Ovary (tissue), 9 donors: ENCODE measurements around the gene CA4. TPM values are rescaled to one million over a fixed set of nuclear protein-coding genes. Genes with fewer than 3 reads are reported as not detected.

Experiments used
- DNase-seq, 5 donors: peaks; one replicate each; pipeline ENCODE4 v3.0.0-alpha.2; 2019 to 2020
- H3K27ac ChIP-seq, 2 donors: fragments of 200-600 bp; one replicate each; pipeline versions ENCODE4 v1.5.1 to v1.8.0; 2019 to 2022
- H3K27me3 ChIP-seq: fragments of 200-600 bp; one replicate; pipeline ENCODE4 v1.8.0; 2022
- H3K36me3 ChIP-seq: fragments of 200-600 bp; sonication (generic); one replicate; pipeline ENCODE4 v1.5.1; 2019
- H3K4me1 ChIP-seq: one replicate; pipeline ENCODE4 v1.8.1; 2013; ENCODE audit warnings: mild to moderate bottlenecking, moderate library complexity; ENCODE audit not compliant: insufficient read depth
- H3K4me3 ChIP-seq: fragments of 200-600 bp; sonication (generic); one replicate; pipeline ENCODE4 v1.5.1; 2017
- H3K9me3 ChIP-seq, 2 donors: fragments of 200-600 bp in 1 of 2; sonication (generic) in 1 of 2; one replicate each; pipeline versions ENCODE4 v1.5.1 to v1.8.1; 2013 to 2019; ENCODE audit warnings: mild to moderate bottlenecking in 1 of 2, moderate library complexity in 1 of 2
- EP300 ChIP-seq: sonication (generic); formaldehyde crosslinking; IDR thresholded peaks from one replicate; pipeline ENCODE4 v1.6.1; 2017; ENCODE audit warnings: antibody characterized with exemption
- POLR2A ChIP-seq: fragments of 450-650 bp; IDR thresholded peaks from one replicate; pipeline ENCODE4 v1.6.1; 2017; ENCODE audit warnings: antibody characterized with exemption, mild to moderate bottlenecking, moderate library complexity
- WGBS, 3 donors: extraction: QIAGEN DNeasy Blood & Tissue Kit in 1 of 3; methylation state at CpG; one replicate each; pipeline versions ENCODE4 v1.1.5 to v1.1.7; 2013 to 2017; 5-methylcytosine and 5-hydroxymethylcytosine counted together
- intact Hi-C, 4 donors: fragments of 100-400 bp; cut with DNase I; formaldehyde crosslinking; loops; one replicate each; pipeline versions ENCODE4 v1.11.0 to v1.15.1; 2022 to 2023
- polyA plus RNA-seq, 2 donors: library from polyadenylated mRNA; stranded (reverse); fragments of 200-250 nt in 1 of 2; fragments of 350-450 nt in 1 of 2; fragmentation: Illumina TruSeq in 1 of 2; extraction: RNeasy Lipid Tissue Mini Kit (QIAGEN cat#74804) in 1 of 2; gene quantifications; one replicate each; pipeline ENCODE4 v1.2.3, GENCODE V29; 2013 to 2014
- total RNA-seq, 7 donors: library from RNA; depleted of rRNA in 2 of 7; stranded (reverse); fragments of >200 nt in 2 of 7; fragmentation: NEBNext Ultra II Directional in 3 of 7; extraction: Animal tissue kit (Norgen Biotek cat#: 25700) in 3 of 7; gene quantifications; one replicate each; pipeline versions ENCODE4 v1.1.0 to v1.2.4, GENCODE V29; 2016 to 2023
- TF ChIP-seq, protein P1 (sequence below), 3 donors: fragments of 450-650 bp in 2 of 3; fragments of 200-600 bp in 1 of 3; IDR thresholded peaks; one replicate each; pipeline versions ENCODE4 v1.5.1 to v1.8.0; 2016 to 2022; ENCODE audit warnings: antibody characterized with exemption in 3 of 3, mild to moderate bottlenecking in 1 of 3
- donor health status: DM: no; HTN: no; CAD: no; lungs with moderate emphysema.
- donor health status: DM: no; HTN: no; CAD: no.
- donor health status: Bipolar disorder and iron deficiency.
- donor health status: DM: yes; HTN: yes; CAD: no.
- donor health status: DM: no; HTN: no; CAD: no.
- donor health status: DM: yes; HTN: yes; CAD: no.

The CA4 gene
- total and polyA plus RNA-seq, 9 donors = 1.1 to 39.3 (median 4.2) TPM

DNA sequence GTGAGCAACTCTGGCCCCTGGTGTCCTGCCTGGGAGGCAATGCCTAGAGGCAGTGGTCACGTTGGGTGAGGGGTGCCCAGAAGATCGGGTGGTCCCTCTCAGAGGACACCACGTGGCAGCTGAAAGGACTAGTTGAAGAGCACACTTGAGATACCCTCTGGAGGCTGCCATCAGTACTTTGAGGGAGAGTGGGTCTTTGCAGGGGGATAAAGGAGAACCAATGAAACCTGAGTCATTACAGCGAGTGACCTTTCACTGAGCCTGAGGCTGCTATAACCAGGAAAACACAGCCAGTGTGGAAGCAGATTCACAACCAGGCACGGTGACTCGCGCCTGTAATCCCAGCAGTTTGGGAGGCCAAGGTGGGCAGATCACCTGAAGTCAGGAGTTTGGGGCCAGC is 18.9 kb downstream of the CA4 start:
- no peaks in the 10 kb centered on the region for H3K36me3 ChIP-seq
- WGBS, 3 donors = 66 to 72% (median 70%) methylated on average over 7 of the region's 7 CpGs
- H3K27me3 ChIP-seq = no peaks in the 10 kb centered on the region
- TF ChIP-seq EP300 = no peak
- TF ChIP-seq, protein P1, sequence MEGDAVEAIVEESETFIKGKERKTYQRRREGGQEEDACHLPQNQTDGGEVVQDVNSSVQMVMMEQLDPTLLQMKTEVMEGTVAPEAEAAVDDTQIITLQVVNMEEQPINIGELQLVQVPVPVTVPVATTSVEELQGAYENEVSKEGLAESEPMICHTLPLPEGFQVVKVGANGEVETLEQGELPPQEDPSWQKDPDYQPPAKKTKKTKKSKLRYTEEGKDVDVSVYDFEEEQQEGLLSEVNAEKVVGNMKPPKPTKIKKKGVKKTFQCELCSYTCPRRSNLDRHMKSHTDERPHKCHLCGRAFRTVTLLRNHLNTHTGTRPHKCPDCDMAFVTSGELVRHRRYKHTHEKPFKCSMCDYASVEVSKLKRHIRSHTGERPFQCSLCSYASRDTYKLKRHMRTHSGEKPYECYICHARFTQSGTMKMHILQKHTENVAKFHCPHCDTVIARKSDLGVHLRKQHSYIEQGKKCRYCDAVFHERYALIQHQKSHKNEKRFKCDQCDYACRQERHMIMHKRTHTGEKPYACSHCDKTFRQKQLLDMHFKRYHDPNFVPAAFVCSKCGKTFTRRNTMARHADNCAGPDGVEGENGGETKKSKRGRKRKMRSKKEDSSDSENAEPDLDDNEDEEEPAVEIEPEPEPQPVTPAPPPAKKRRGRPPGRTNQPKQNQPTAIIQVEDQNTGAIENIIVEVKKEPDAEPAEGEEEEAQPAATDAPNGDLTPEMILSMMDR (IDR thresholded peaks at IDR 0.05) = no peak
- intact Hi-C loops = no loop called here
- H3K4me3 ChIP-seq = no peak overlapping the region
- H3K4me1 ChIP-seq = peaks cover 3% of the 10 kb centered on the region
- H3K27ac ChIP-seq = no peak overlapping the region
- DNase-seq = no peak
- no peaks in the 10 kb centered on the region for H3K9me3 ChIP-seq

DNA sequence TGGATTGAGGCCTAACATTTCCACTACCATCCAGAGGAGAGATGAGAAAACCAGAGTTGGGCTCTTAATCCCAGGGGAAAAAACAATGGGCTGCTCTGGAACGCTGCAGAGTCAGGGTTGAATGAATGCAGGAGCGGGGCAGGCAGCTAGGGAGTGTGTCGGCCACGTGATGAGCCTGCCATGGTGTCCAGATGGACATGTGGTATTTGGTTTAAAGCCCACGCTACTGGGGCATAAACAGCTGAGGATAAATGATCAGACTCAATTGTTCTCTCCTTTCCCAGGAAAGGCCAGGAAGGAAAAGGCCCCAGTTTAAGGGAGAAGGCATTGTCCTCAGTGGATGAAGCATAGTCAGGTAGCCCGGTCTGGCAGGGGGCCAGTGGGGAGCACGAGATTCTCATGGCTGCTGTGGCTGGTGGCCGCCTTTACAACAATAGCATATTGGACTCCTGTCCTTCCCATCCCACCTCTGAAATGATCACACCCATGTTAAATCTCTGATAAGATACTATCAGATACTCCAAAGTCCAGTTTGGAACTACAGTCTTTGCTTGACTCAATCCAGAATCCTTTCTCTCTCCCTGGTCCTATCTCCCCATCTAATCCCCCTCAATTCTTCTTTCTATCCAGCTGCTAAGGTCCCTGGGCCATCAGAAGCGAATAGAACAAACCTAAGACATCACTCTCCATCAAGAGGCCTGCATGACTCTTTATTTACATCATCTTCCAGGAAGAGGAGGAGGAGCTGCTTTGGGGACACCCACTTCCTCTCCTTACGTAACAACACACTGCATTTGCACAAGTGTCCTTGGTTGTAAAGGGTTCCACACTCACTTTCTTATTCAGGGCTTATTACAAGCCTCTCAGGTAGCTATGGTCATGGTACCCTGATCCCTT is 20.4 kb downstream of the CA4 start:
- TF ChIP-seq EP300 = no peak
- TF ChIP-seq, protein P1 (IDR thresholded peaks at IDR 0.05) = no peak
- TF ChIP-seq POLR2A = no peak
- DNase-seq = no peak
- H3K9me3 ChIP-seq = no peaks in the 10 kb centered on the region
- intact Hi-C loops = no loop called here
- H3K4me3 ChIP-seq = no peak overlapping the region
- peaks cover 3% of the 10 kb centered on the region for H3K4me1 ChIP-seq
- 58 to 72% (median 67%) methylated on average over 10 of the region's 10 CpGs for WGBS, 3 donors
- H3K27me3 ChIP-seq = no peaks in the 10 kb centered on the region
- H3K27ac ChIP-seq = no peak overlapping the region
- H3K36me3 ChIP-seq = no peaks in the 10 kb centered on the region

DNA sequence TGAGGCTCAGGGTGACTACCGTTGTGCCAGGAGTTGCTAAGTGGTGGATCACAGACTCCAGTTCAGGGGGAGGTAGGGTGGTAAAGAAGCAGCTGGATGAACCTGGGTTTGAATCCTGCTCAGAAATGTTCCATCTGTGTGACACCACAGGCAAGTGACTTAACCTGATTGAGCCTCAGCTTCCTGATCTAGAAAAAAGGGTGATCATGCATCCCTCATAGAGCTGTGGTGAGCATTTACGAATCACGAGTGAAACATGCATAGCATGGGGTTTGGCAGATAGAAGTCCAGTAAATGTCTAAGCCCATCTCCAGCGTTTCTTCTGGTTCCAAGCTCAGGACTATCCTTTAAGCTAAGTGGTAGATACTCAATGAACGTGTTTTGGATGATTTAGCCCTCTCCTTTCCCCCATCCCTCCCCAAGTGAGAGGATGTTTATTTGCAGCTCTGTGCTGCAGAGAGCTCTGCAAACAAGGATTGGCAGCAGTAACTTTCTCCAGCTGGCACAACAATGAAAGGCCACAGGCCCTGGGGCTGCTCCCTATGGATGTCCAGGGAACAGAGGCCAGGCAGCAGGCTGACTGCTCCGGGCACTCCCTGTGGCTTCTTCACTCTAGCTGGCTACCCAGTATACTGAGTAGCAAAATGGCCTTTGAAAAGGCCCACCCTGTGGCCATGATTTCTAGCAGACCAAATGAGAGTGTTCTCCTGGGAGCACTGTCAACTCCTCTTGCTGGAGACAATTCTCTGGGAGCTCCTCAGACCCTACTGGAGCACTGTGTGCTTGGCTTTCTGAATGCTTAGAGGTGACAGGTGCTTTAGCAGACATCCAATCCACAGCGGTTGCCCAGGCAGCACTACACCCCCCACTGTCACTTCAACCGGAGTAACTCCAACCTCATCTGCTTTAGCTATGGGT is 21.3 kb downstream of the CA4 start:
- TF ChIP-seq, protein P1 (IDR thresholded peaks at IDR 0.05) = no peak
- TF ChIP-seq EP300 (no peak), POLR2A (no peak)
- DNase-seq = no peak
- Histone ChIP-seq H3K4me3 (no peak overlapping the region), H3K27ac (no peak overlapping the region), H3K36me3 (no peaks in the 10 kb centered on the region), H3K27me3 (no peaks in the 10 kb centered on the region), H3K9me3 (no peaks in the 10 kb centered on the region), H3K4me1 (peaks cover 3% of the 10 kb centered on the region)
- 70 to 77% (median 72%) methylated on average over 8 of the region's 8 CpGs for WGBS, 3 donors
- intact Hi-C loops = no loop called here

DNA sequence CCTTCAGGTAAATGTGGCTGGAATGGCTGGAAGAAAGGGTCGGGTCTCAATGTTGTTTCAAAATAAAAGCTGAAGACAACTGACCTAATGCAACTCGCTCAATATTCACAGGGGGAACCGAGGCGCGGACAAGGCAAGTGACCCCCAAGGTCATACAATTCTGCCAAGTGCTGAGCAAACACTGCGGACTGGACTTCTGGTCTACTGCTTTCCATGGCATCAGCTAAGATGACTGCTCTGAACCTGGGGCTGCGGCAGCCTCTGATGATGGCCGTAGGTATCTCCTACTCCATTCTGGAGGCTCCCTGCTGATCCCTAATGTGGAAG is 21.9 kb downstream of the CA4 start:
- Histone ChIP-seq H3K4me1 (peaks cover 3% of the 10 kb centered on the region), H3K9me3 (no peaks in the 10 kb centered on the region), H3K4me3 (no peak overlapping the region), H3K36me3 (no peaks in the 10 kb centered on the region), H3K27ac (no peak overlapping the region), H3K27me3 (no peaks in the 10 kb centered on the region)
- no peak for DNase-seq
- 87 to 92% (median 89%) methylated on average over 8 of the region's 8 CpGs for WGBS, 3 donors
- intact Hi-C loops = no loop called here
- TF ChIP-seq POLR2A = no peak
- TF ChIP-seq EP300 = no peak
- TF ChIP-seq, protein P1 (IDR thresholded peaks at IDR 0.05) = no peak
